Measurements from ENCODE around the gene SRD5A3. TPM values are rescaled to one million over a fixed set of nuclear protein-coding genes. Genes with fewer than 3 reads are reported as not detected.

SRD5A3 gene
- polyA plus RNA-seq, 1 donor from 2014 or later = 6.2 TPM

GRCh38 chr4:55336138-55337034 lies 9.7 kb upstream of the SRD5A3 start:
- Histone ChIP-seq H3K27ac (ENCODE audit: low read length) (no peak overlapping the region), H4K20me1 (ENCODE audit: insufficient read depth) (no peaks in the 10 kb centered on the region), H3K36me3 (ENCODE audit: insufficient read depth, low read length) (no peaks in the 10 kb centered on the region), H3K27me3 (ENCODE audit: insufficient read depth, low read depth, low read length) (no peaks in the 10 kb centered on the region), H3K79me2 (replicated peaks; ENCODE audit: insufficient read depth, low read length) (no peaks in the 10 kb centered on the region), H3K4me3 (ENCODE audit: low read length) (no peak overlapping the region), H3K9me3 (ENCODE audit: low read length) (no peaks in the 10 kb centered on the region), H3K4me2 (ENCODE audit: low read length) (no peak overlapping the region), H3F3A (ENCODE audit: insufficient read depth, low read length, poor library complexity, severe bottlenecking) (no peaks in the 10 kb centered on the region), H3K9me2 (ENCODE audit: insufficient read depth, low read length) (no peaks in the 10 kb centered on the region), H3K9ac (ENCODE audit: low read length) (no peak overlapping the region), H2AFZ (ENCODE audit: low read depth, low read length) (no peak overlapping the region)
- no peak for TF ChIP-seq SMC3 (conservative IDR thresholded peaks at IDR 0.05; ENCODE audit: poor library complexity)
- no peak for TF ChIP-seq EP300 (conservative IDR thresholded peaks at IDR 0.05; ENCODE audit: poor library complexity, severe bottlenecking)
- no peak for TF ChIP-seq MXI1 (conservative IDR thresholded peaks at IDR 0.05; ENCODE audit: poor library complexity, severe bottlenecking)
- no peak for TF ChIP-seq EZH2 (IDR thresholded peaks at IDR 0.05; ENCODE audit: borderline replicate concordance, insufficient read depth, low read length, poor library complexity, severe bottlenecking)
- no peak for TF ChIP-seq REST (IDR thresholded peaks at IDR 0.05; ENCODE audit: borderline replicate concordance)
- TF ChIP-seq TAF1 (IDR thresholded peaks at IDR 0.05; ENCODE audit: low read depth) = no peak
- no peak for TF ChIP-seq POLR2AphosphoS5 (IDR thresholded peaks at IDR 0.05)
- TF ChIP-seq RAD21 (conservative IDR thresholded peaks at IDR 0.05) = no peak
- TF ChIP-seq CTCF (IDR thresholded peaks at IDR 0.05; ENCODE audit: poor library complexity, severe bottlenecking) = no peak

DNA sequence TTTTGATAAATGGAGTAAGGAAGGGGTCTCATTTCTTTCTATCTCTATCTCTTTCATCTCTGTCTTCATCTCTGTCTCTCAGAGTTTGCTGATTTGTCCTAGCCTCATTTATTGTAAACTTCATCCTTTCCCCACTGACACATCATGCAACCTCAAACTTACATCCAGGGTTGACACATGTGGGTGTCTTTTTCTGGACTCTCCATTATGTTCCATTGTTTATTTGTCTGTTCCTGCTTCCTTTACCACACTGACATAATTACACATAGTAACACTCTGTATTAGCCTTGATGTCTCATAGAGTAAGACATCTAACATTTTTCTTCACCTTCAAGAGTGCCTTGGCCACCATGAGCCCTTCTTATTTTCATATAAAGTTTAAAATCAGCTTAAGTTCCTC lies 8.1 kb upstream of the SRD5A3 start:
- no peaks in the 10 kb centered on the region for H3K79me2 ChIP-seq (replicated peaks; ENCODE audit: insufficient read depth, low read length)
- no peak overlapping the region for H3K9ac ChIP-seq (ENCODE audit: low read length)
- no peaks in the 10 kb centered on the region for H3F3A ChIP-seq (ENCODE audit: insufficient read depth, low read length, poor library complexity, severe bottlenecking)
- H3K4me3 ChIP-seq (ENCODE audit: low read length) = no peak overlapping the region
- no peak overlapping the region for H3K27ac ChIP-seq (ENCODE audit: low read length)
- no peaks in the 10 kb centered on the region for H3K9me2 ChIP-seq (ENCODE audit: insufficient read depth, low read length)
- no peaks in the 10 kb centered on the region for H3K9me3 ChIP-seq (ENCODE audit: low read length)
- no peaks in the 10 kb centered on the region for H4K20me1 ChIP-seq (ENCODE audit: insufficient read depth)
- H3K36me3 ChIP-seq (ENCODE audit: insufficient read depth, low read length) = no peaks in the 10 kb centered on the region
- no peak overlapping the region for H2AFZ ChIP-seq (ENCODE audit: low read depth, low read length)
- no peak overlapping the region for H3K4me2 ChIP-seq (ENCODE audit: low read length)
- no peak for TF ChIP-seq EZH2 (IDR thresholded peaks at IDR 0.05; ENCODE audit: borderline replicate concordance, insufficient read depth, low read length, poor library complexity, severe bottlenecking)
- TF ChIP-seq MXI1 (conservative IDR thresholded peaks at IDR 0.05; ENCODE audit: poor library complexity, severe bottlenecking) = no peak
- TF ChIP-seq EP300 (conservative IDR thresholded peaks at IDR 0.05; ENCODE audit: poor library complexity, severe bottlenecking) = no peak
- no peak for TF ChIP-seq REST (IDR thresholded peaks at IDR 0.05; ENCODE audit: borderline replicate concordance)
- no peak for TF ChIP-seq SMC3 (conservative IDR thresholded peaks at IDR 0.05; ENCODE audit: poor library complexity)
- no peak for TF ChIP-seq POLR2AphosphoS5 (IDR thresholded peaks at IDR 0.05)
- TF ChIP-seq TAF1 (IDR thresholded peaks at IDR 0.05; ENCODE audit: low read depth) = no peak
- TF ChIP-seq CTCF (IDR thresholded peaks at IDR 0.05; ENCODE audit: poor library complexity, severe bottlenecking) = no peak
- no peak for TF ChIP-seq RAD21 (conservative IDR thresholded peaks at IDR 0.05)
- no peaks in the 10 kb centered on the region for H3K27me3 ChIP-seq (ENCODE audit: insufficient read depth, low read depth, low read length)
